Spinal cord (tissue), 10 donors: ENCODE measurements around the gene PALM. TPM values are rescaled to one million over a fixed set of nuclear protein-coding genes. Genes with fewer than 3 reads are reported as not detected.

ENCODE experiments used
- DNase-seq, 6 donors: peaks; one replicate each; pipeline versions ENCODE4 v3.0.0 to v3.0.0-alpha.2; 2013 to 2015; ENCODE audit warnings: low spot score in 6 of 6, low read depth in 4 of 6
- H3K27ac ChIP-seq: one replicate; pipeline ENCODE4 v1.5.1; 2013; ENCODE audit warnings: low read depth, low read length, control low read depth
- H3K27me3 ChIP-seq: one replicate; pipeline ENCODE4 v1.6.1; 2013; ENCODE audit warnings: low read length; ENCODE audit not compliant: control insufficient read depth, insufficient read depth
- H3K36me3 ChIP-seq: one replicate; pipeline ENCODE4 v1.6.1; 2013; ENCODE audit warnings: low read length; ENCODE audit not compliant: control insufficient read depth, insufficient read depth
- H3K4me1 ChIP-seq: one replicate; pipeline ENCODE4 v1.6.1; 2013; ENCODE audit warnings: low read length; ENCODE audit not compliant: control insufficient read depth, insufficient read depth
- H3K4me3 ChIP-seq: one replicate; pipeline ENCODE4 v1.5.1; 2013; ENCODE audit warnings: low read depth, low read length, control low read depth
- H3K9me3 ChIP-seq: one replicate; pipeline ENCODE4 v1.6.1; 2013; ENCODE audit warnings: low read length; ENCODE audit not compliant: control insufficient read depth, insufficient read depth
- WGBS: methylation state at CpG from one replicate; pipeline ENCODE4 v1.1.5; 2013; ENCODE audit warnings: missing lambda C conversion rate; ENCODE audit not compliant: insufficient coverage; 5-methylcytosine and 5-hydroxymethylcytosine counted together
- long read RNA-seq, 4 donors: transcript quantifications; one replicate each; lab custom pipeline, GENCODE V29; 2026
- polyA plus RNA-seq, 2 donors: library from polyadenylated mRNA; unstranded; fragments of 120-200 nt; gene quantifications; one replicate each; pipeline ENCODE4 v1.2.1, GENCODE V29; 2013; ENCODE audit not compliant: insufficient read length in 2 of 2
- total RNA-seq, 2 donors: library from RNA; depleted of rRNA in 1 of 2; stranded (reverse); fragments of 120-200 nt in 1 of 2; fragments of >200 nt in 1 of 2; gene quantifications; one replicate each; pipeline versions ENCODE4 v1.2.3 to v1.2.4, GENCODE V29; 2013 to 2014
- donor health status: healthy.

The PALM gene, protein sequence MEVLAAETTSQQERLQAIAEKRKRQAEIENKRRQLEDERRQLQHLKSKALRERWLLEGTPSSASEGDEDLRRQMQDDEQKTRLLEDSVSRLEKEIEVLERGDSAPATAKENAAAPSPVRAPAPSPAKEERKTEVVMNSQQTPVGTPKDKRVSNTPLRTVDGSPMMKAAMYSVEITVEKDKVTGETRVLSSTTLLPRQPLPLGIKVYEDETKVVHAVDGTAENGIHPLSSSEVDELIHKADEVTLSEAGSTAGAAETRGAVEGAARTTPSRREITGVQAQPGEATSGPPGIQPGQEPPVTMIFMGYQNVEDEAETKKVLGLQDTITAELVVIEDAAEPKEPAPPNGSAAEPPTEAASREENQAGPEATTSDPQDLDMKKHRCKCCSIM
- total RNA-seq (10 to 100 TPM; 48.8 to 72.4 TPM), polyA plus RNA-seq (100 to 1,000 TPM; 237 to 260 TPM)
- long read RNA-seq, donor 1, transcript PALM-202 (9 exons, 2,725 nt): minor isoform, 5 of 47 reads
- long read RNA-seq, donor 1, transcript PALM-201 (8 exons, 2,755 nt): major isoform, 20 of 47 reads
- long read RNA-seq, donor 1, partial matches to known transcripts: 20 of 47 reads
- long read RNA-seq, donor 1, other reads (novel, unspliced or antisense): 0 of 47 reads
- long read RNA-seq, donor 2, transcript PALM-201 (8 exons, 2,755 nt): major isoform, 11 of 13 reads
- long read RNA-seq, donor 2, partial matches to known transcripts: 0 of 13 reads
- long read RNA-seq, donor 2, other reads (novel, unspliced or antisense): 0 of 13 reads
- long read RNA-seq, donor 3, transcript PALM-201 (8 exons, 2,755 nt): major isoform, 21 of 23 reads
- long read RNA-seq, donor 3, partial matches to known transcripts: 0 of 23 reads
- long read RNA-seq, donor 3, other reads (novel, unspliced or antisense): 0 of 23 reads
- long read RNA-seq, donor 4, transcript PALM-202 (9 exons, 2,725 nt): major isoform, 6 of 8 reads
- long read RNA-seq, donor 4, partial matches to known transcripts: 0 of 8 reads
- long read RNA-seq, donor 4, other reads (novel, unspliced or antisense): 0 of 8 reads

DNA sequence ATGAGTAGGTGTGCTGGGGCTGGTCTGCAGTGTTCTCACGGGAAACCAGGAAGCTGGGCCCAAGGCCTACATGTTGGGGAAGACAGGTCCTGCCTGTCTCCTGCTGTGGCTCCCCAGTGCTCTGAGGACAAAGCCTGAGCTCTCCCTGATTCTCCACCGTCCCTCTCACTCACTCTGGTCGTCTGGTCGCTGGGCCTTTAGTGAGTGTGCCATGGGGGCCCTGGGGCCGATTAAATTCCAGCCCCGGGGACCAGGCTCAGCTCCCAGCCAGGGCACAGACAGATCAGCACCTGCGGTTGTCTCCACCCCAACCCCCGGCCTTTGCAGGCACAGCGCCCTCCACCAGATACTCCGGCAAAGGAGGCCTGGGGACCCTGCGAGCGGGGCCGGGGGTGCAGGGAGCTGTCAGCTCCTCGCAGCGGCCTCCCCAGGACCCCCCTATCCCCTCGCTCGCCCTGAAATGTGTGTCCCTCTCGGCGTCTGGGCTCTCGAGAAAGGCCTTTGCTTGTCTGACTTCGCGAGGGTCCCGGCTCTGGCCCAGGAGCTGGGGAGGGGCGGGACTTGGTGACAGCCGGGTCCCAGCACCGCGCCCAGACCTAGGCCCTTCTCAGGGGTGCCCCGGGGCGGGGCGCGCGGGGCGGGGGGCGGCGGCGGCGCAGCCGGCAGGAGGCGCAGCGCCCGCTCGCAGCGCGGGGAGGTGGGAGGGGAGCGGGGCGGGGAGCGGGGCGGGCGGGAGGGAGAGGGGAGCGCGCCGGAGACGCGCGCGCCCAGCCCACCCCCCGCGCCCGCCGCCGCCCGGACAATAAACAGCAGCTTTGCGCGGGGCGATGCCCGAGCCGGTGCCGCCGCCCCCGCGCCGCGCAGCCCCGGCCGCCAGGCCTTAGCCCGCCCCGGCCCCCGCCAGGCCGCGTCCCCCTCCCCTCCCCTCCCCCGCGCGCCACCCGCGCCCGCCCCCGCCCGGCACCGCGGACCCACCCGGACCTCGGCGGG, at the start of gene PALM:
Gene PALM, plus strand, starts transcription at position 782 of the 990 bp plus-strand sequence. CDS start 212 bp downstream, outside the sequence.
- 6% methylated on average over 52 of the region's 93 CpGs for WGBS
- DNase-seq: peak in 2 of 6 donors; percentile 84 to 85

DNA sequence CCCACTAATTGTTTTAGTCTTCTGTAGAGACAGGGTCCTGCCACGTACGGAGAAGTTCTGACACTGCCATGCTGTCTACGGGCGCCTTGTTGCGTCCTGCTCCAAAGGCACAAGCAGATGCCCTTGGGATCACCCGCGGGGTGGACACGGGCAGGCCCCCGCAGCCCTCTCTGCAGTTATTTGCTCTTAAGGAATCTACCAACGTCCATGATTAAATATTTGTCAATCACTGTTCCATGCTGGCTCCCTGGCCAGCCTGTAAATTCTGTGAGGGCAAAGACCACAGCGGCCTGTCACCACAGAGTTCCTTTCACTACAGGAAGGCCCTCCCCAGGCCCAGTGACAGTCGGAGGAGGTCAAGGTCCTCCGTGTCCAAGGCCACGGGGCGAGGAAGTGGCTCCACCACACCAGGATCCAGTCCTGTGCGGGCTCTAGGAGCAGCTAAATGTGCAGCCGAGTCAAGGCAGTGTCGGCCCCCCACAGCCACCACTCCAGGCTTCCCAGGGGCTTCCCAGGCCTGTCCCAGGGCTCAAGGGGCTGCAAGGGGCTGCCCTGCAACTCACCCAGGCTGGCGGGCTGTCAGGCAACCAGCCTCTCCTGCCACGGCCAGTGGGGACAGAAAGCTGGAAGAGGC, 47.8 kb upstream of the PALM start:
- no peak for DNase-seq
- no peaks in the 10 kb centered on the region for H3K27me3 ChIP-seq
- no peaks in the 10 kb centered on the region for H3K9me3 ChIP-seq
- 75% methylated on average over 20 of the region's 20 CpGs for WGBS
- peak overlapping the region; percentile 50 for H3K4me3 ChIP-seq
- H3K4me1 ChIP-seq: peaks cover 60% of the 10 kb centered on the region
- H3K27ac ChIP-seq: no peak overlapping the region
- peaks cover 56% of the 10 kb centered on the region for H3K36me3 ChIP-seq

More for the DNA sequence above, at the start of gene PALM:
- peak within 1 kb of the TSS; percentile 64 for H3K4me3 ChIP-seq
- peak within 1 kb of the TSS; percentile 79 for H3K27ac ChIP-seq
- H3K4me1 ChIP-seq: peaks cover 39% of the 10 kb centered on the region
- H3K9me3 ChIP-seq: no peaks in the 10 kb centered on the region
- H3K36me3 ChIP-seq: peaks cover 18% of the 10 kb centered on the region
- H3K27me3 ChIP-seq: peaks cover 6% of the 10 kb centered on the region

GRCh38 chr19:661427-662196, 47.1 kb upstream of the PALM start:
- no peak for DNase-seq
- 36% methylated on average over 28 of the region's 31 CpGs for WGBS
- Histone ChIP-seq H3K4me1 (peaks cover 60% of the 10 kb centered on the region), H3K9me3 (no peaks in the 10 kb centered on the region), H3K4me3 (peak overlapping the region; percentile 50), H3K36me3 (peaks cover 51% of the 10 kb centered on the region), H3K27ac (no peak overlapping the region), H3K27me3 (no peaks in the 10 kb centered on the region)

- H3K27ac ChIP-seq: no peak overlapping the region
- H3K4me3 ChIP-seq: peak overlapping the region; percentile 50
- no peak for DNase-seq
- H3K4me1 ChIP-seq: peaks cover 55% of the 10 kb centered on the region
- H3K36me3 ChIP-seq: peaks cover 44% of the 10 kb centered on the region
- WGBS: 1% methylated on average over 81 of the region's 81 CpGs
- H3K27me3 ChIP-seq: no peaks in the 10 kb centered on the region
- no peaks in the 10 kb centered on the region for H3K9me3 ChIP-seq
Measured at GRCh38 chr19:662207-662961, 46.4 kb upstream of the PALM start.

GRCh38 chr19:662962-663681, 45.6 kb upstream of the PALM start, which contains the start of gene RNF126:
Gene RNF126, minus strand, starts transcription at chr19:663214. Its CDS starts 93 bp downstream, at chr19:663121.
- under 1% methylated on average over 97 of the region's 97 CpGs for WGBS
- peaks cover 50% of the 10 kb centered on the region for H3K4me1 ChIP-seq
- DNase-seq: peak; percentile 73 to 97 (median 86)

GRCh38 chr19:663682-664117, 45.0 kb upstream of the PALM start:
- DNase-seq: no peak
- no peaks in the 10 kb centered on the region for H3K27me3 ChIP-seq
- H3K36me3 ChIP-seq: peaks cover 30% of the 10 kb centered on the region
- H3K4me1 ChIP-seq: peaks cover 47% of the 10 kb centered on the region
- peak overlapping the region; percentile 92 for H3K27ac ChIP-seq
- no peaks in the 10 kb centered on the region for H3K9me3 ChIP-seq
- 44% methylated on average over 16 of the region's 18 CpGs for WGBS
- H3K4me3 ChIP-seq: peak overlapping the region; percentile 46

More at GRCh38 chr19:662962-663681, 45.6 kb upstream of the PALM start, which contains the start of gene RNF126:
- Histone ChIP-seq H3K9me3 (no peaks in the 10 kb centered on the region), H3K27ac (peak within 1 kb of the TSS; percentile 92), H3K27me3 (no peaks in the 10 kb centered on the region), H3K4me3 (peak within 1 kb of the TSS; percentile 50), H3K36me3 (peaks cover 36% of the 10 kb centered on the region)

DNA sequence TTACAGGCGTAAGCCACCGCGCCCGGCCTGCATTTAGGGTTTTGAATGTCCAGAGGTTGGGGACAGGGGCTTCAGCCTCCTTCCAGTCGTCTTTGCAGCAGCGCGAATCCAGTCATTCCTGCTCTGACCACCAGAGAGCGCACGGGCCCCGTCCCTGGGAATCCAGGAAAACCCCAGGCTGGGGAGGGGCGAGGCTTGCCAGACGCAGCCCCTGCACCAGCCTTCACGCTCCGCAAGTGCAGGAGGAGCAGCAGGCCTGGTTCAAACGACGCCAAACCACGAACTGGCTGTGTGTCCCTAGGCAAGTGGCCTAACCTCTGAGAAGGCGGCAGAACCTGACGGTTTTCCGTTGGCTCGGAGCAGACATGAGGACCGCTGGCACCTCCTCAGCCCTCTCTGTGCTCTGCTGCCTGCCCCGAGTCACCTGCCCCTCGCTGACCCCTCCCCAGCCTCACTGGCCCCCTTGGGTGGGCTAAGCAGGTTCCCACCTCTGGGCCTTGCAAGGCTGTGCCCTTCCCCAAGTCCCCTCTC, 43.8 kb upstream of the PALM start:
- H3K4me1 ChIP-seq: peaks cover 44% of the 10 kb centered on the region
- H3K4me3 ChIP-seq: no peak overlapping the region
- peak; percentile 63 to 96 (median 70) for DNase-seq
- H3K27me3 ChIP-seq: no peaks in the 10 kb centered on the region
- WGBS: 9% methylated on average over 24 of the region's 24 CpGs
- no peak overlapping the region for H3K27ac ChIP-seq
- no peaks in the 10 kb centered on the region for H3K9me3 ChIP-seq
- peaks cover 19% of the 10 kb centered on the region for H3K36me3 ChIP-seq
